ENCODE data around the gene ALPG. TPM values are rescaled to one million over a fixed set of nuclear protein-coding genes. Genes with fewer than 3 reads are reported as not detected.

The ALPG gene
- total and polyA plus RNA-seq, 2 of the 4 experiments (the other 2 are of a cell fraction): not detected

DNA sequence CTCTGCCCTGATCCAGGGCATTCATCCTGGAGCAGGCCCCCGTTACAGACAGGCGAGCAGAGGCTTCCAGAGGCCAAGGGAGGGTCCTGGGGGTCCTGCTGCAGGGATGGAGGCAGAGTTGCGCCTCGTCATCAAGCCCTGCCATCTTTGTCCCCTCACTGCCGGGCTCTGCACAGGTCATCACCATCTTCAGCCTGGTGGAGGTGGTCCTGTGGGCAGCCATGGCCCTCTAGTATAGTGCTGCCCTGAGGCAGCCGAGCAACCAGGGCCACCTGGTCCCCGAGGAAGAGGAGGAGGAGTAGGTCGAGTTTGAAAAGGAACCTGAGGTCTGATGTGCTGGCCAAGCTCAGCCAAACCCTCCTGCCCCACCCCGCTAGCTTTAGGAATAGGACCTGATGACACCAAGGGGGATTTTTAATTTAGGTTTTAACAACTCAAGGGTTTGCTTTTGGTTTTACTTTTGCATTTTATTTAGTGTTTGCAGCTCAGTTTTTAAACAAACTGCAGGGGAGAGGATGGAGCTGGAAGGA lies 40.5 kb downstream of the ALPG start:
- Histone ChIP-seq H3K4ac (ENCODE audit: low read depth, low read length) (no peak overlapping the region), H3K9ac (ENCODE audit: low read depth, low read length) (no peak overlapping the region), H3K9me1 (ENCODE audit: insufficient read depth, low read length) (no peaks in the 10 kb centered on the region), H3K18ac (ENCODE audit: low read depth, low read length) (no peak overlapping the region), H3K27me3 (ENCODE audit: control insufficient read depth, insufficient read depth, low read length) (peaks cover 9% of the 10 kb centered on the region), H2AK9ac (replicated peaks; ENCODE audit: low read depth, low read length, poor library complexity) (no peak overlapping the region), H2BK15ac (ENCODE audit: low read depth, low read length) (no peak overlapping the region), H4K20me1 (ENCODE audit: insufficient read depth, low read length) (no peaks in the 10 kb centered on the region), H3K27ac (ENCODE audit: insufficient read depth, low read length) (no peak overlapping the region), H2AK5ac (ENCODE audit: low read depth, low read length) (no peak overlapping the region), H2BK20ac (ENCODE audit: low read depth, low read length) (no peak overlapping the region), H2BK120ac (ENCODE audit: low read depth, low read length) (no peak overlapping the region), H2BK5ac (ENCODE audit: low read depth, low read length, poor library complexity, severe bottlenecking) (no peak overlapping the region), H3K79me1 (ENCODE audit: low read depth in 1 of 2, low read length in 2 of 2) (no peaks in the 10 kb centered on the region), H3K4me1 (ENCODE audit: control insufficient read depth, insufficient read depth, low read length) (no peaks in the 10 kb centered on the region), H3K56ac (ENCODE audit: extremely low read depth, insufficient read depth, low read length) (no peak overlapping the region), H3K14ac (replicated peaks; ENCODE audit: low read depth, low read length) (no peak overlapping the region), H2AFZ (replicated peaks; ENCODE audit: low read length, poor library complexity) (no peak overlapping the region), H4K8ac (ENCODE audit: low read depth in 2 of 2, low read length in 2 of 2) (no peak overlapping the region), H3K36me3 (ENCODE audit: control insufficient read depth, insufficient read depth, low read length) (no peaks in the 10 kb centered on the region), H3K4me3 (ENCODE audit: insufficient read depth, low read depth, low read length) (no peak overlapping the region), H3K9me3 (ENCODE audit: control insufficient read depth, insufficient read depth, low read length) (no peaks in the 10 kb centered on the region), H3K23ac (ENCODE audit: low read depth, low read length) (no peak overlapping the region), H4K5ac (ENCODE audit: low read depth, low read length) (no peak overlapping the region), H4K91ac (ENCODE audit: insufficient read depth, low read depth, low read length) (no peak overlapping the region), H3K4me2 (ENCODE audit: low read depth, low read length) (no peak overlapping the region)
- no peak for DNase-seq
- dilution Hi-C loops (cut with HindIII; ENCODE audit: low sequenced_read_pairs, unreplicated experiment): no loop called here
- no peak for ATAC-seq (ENCODE audit: low read depth)
- WGBS, 2 experiments (ENCODE audit: extremely low coverage in 2 of 2, insufficient read length in 1 of 2): 68% methylated on average over 4 of the region's 9 CpGs; no CpG with 5 or more reads in 1 of the 2 experiments
- ChIA-PET CTCF (interaction anchor here (0.6 to 1.4 kb wide), 3 partner anchors 52 to 547 kb away, joined by 4 read pairs; no protein-coding TSS in a partner anchor), POLR2A (ENCODE audit: unreplicated experiment) (no interaction called here)
- in situ Hi-C loops (cut with MboI; ENCODE audit: low sequenced_read_pairs): no loop called here
- BruUV-seq (replicated peaks): no TSS peak
- TF ChIP-seq NFE2L2 (IDR thresholded peaks at IDR 0.05; ENCODE audit: low read depth, low read length): no peak
- intact Hi-C loops (cut with micrococcal nuclease): loop anchor here (1.0 kb wide), 1 partner anchor 75 kb away; no protein-coding TSS in a partner anchor
